HG02870 (cell line): ENCODE data around the gene DCAF8.
A peak's percentile ranks its signal among the peaks of the same experiment; 100 is the strongest.

ENCODE experiments used
- ATAC-seq: cut with Tn5 transposase; IDR thresholded peaks from one replicate; pipeline ENCODE4 v1.9.1; 2021; ENCODE audit warnings: mild to moderate bottlenecking, moderate library complexity; ENCODE audit not compliant: unreplicated experiment

DCAF8 gene

DNA sequence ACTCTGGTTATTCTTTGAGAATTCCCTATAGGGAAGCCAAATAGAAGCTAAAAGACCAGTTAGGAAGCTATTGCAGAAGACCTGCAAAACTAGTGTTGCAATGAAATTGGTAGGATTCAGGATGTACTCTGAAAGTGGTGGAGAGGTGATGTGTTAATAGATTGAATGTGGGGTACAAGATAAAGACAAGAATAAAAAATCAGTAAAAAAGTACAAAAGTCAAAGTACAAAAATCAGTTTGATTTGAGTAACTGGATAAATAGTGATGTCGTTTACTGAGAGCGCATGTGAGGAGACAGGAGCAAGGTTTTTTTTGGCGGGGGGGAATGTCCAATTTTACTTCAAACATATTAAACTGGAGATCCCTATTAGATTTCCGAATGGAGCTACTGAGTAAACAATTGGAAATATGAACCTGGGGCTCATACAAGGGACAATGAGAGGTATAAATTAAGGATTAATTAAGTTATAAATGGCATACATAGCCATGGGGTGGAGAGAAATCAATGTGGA is 2.5 kb upstream of the DCAF8 start:
- ATAC-seq = no peak

DNA sequence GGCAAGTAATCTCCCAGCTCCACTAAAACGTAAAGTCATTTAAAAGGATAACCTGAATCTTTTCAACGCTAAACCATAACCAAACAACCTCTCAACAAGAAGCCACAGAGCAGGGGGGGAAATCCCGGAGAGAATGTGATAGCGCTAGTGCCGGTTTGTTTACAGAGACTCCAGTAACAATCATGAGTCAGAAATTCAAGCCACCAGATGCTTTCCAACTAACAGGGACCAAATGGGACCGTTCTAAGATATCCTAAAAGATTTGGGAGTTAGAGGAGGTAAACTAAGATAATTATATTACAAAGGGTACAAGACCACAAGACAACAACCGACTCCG is 825 bp downstream of the DCAF8 start:
- ATAC-seq = peak; percentile 39

DNA sequence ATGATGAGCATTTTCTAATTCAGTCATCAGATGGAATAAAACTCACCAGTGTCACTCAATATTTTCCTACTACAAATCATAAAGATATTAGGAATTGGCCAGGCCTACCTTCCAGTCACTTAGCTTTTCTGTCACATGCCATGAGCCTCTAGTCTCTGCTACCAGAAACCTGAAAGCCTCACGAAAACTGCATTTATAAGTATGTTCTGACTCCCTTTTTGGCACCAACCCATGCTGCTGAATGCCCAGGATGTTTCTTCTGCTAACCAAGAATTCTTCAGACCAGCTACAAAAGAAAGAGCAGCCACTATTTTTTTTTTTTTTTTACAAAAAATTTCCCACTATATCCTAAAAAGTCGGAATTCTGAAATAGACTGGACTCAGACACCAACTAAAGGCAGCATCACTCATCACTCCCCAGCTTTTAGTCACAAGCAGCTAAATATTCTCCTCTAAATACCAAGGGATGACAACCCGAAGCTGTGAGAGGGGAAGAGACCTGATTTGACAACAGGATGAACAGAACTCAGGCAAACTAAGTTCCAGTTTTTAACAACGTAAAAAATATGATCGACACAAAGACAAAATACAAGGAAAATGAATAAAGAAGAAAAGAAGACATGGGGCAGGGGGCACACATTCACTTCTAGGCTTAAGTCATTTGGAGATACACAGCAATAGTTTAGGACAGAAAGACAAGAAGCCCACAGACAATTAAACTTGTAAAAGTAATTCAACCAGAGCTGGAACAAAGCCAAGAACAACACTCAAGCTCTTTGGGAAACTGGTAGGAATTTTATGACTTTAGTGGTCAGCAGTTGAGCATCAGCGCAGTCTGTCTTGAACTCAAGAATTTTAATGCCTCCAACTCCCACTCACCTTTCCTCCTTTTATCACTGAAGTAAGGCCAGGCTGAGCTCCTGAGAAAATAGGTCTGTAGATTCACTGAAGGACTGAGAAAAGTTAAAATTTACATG is 1.7 kb downstream of the DCAF8 start:
- no peak for ATAC-seq

DNA sequence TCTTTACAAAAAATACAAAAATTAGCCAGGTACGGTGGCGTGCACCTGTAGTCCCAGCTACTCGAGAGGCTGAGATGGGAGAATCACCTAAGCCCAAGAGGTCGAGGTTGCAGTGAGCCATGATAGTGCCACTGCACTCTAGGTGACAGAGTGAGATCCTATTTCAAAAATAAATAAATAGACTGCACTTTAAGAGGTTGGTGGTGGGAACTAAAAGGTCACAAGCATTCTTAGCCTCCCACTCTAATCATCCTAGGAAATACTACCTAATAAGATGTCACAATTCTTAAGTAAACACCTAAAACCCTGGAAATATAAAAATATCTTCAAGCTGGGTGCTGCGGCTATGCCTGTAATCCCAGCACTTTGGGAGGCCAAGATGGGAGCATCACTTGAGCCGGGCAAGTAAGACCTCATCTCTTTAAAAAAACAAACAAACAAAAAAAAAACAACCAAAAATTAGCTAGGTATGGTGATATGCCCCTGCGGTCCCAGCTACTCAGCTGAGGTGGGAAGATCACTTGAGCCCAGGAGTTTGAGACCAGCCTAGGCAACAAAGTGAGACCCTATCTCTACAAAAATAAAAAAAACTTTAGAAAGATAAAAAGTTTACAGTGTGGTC is 4.1 kb downstream of the DCAF8 start:
- no peak for ATAC-seq

DNA sequence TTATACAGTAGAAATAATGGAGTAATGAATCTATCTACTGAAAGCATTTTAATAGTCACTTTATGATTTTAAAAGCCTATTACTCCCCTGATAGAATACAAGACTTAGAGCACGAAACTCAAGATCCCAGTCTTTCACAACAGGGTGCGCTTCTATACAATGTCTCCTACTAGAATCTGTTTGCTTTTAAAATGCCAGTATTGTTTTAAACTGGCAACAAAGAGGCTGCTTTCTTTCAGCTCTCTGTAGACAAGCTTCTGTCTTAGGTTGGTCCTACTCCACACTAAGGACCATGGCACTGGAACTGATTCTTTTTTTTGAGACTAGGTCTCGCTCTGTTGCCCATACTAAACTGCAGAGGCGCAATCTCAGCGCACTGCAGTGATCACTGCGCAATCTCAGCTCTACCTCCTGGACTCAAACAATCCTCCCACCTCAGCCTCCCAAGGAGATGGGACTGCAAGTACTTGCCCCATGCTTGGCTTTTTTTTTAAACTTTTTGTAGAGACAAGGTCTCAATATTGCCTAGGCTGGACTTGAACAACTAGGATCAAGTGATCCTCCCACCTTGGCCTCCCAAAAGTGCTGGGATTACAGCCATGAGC is 4.8 kb downstream of the DCAF8 start:
- no peak for ATAC-seq

DNA sequence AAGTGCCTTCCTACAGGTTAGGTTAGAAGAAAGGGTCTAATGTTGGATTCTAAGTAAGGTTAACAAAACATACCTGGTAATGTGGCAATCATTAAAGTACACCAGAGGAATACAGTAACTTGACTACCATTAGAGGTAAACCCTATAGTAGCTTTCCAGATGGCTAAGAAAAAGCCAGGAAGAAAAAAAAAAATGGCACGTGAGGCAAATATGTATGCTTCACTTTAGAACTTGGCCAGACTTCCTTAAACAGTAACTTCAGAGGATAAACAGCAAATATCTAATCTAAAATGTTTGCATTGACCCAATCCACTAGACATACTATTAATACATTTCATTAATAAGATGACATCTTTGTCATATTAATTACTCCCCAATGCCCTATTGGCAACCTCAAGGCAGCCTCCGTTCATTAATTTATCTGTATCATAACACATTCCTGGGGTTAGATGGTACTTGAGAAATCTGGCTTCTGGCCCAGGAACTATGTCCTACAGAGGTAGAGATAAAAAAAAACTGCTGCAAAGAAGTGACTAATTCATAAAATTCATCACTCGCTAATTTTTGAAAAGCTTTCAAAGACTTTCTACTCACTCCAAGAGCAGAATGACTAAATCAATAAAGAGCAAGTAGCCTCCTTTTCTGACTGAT is 5.8 kb downstream of the DCAF8 start:
- ATAC-seq = no peak

DNA sequence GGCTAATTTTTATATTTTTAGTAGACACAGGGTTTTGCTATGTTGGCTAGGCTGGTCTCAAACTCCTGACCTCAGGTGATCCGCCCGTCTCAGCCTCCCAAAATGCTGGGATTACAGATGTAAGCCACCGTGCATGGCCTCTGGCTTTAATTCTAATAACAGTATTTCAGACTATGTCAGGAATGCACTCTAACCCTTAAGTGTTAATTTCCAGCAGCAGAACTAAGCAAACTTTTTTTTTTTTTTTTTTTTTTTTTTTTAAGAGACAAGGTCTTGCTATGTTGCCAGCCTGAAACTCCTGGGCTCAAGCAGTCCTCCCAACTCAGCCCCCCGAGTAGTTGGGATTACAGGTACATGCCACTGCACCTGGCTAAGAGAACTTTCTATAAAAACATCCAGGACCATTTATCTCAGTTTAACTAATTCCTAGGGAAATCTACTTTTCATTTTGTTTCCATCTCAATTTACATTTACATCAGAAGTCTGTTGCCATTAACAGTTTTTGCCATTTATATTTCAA is 6.5 kb downstream of the DCAF8 start:
- ATAC-seq = no peak

DNA sequence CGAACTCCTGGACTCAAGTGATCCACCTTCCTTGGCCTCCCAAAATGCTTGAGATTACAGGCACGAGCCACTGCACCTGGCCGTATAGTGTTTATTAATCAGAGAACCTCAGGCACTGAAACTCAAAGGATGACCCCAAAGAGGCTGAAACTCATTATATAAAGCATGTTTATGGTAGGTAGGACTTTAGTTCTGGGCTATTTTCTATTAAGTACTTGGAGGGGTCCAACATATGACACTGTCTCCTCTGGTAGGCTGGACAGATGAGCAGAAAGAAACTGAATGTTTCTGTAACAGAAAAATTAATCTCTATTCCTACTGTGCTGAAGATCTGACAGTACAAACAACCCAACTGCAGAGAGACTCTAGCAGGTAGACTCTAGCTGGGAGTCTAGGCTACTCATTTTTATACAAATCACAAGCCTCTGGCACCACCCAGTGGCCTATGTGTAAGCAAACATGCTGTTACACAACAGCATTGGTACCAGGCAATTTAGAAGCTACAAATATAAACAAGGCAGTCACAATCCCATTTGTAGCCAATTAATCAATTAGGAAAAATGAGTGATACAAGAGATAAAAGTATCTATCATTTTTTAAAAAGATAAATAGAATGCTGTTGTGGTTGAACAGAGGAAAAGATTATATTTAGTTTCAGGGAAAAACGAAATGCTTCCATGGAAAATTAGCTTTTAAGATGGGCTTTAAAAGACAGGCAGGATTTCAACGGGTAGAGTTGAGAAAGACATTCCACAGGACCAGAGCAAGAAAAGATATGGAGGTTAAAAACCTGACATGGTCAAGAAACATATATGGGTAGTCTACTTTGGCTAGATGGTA is 10.4 kb downstream of the DCAF8 start:
- peak; percentile 55 for ATAC-seq

DNA sequence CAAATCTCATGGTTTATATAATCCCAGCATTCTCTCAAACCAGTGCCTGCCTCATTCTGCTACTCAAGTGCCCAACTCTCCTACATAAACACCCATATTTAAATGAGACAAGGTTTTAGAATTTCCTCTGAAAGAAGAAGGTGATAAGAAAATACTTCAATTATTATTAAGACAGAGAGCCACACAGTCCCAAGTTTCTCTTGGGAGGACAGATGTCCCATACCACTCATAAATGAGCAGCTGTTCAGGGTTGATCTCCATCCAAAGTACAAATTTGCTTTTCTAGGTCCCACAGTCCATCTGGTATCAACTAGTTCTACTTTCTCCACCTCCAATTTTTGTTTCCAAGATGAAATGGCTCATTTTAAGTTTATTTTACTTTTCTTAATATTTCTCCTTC is 11.3 kb downstream of the DCAF8 start:
- ATAC-seq = no peak

DNA sequence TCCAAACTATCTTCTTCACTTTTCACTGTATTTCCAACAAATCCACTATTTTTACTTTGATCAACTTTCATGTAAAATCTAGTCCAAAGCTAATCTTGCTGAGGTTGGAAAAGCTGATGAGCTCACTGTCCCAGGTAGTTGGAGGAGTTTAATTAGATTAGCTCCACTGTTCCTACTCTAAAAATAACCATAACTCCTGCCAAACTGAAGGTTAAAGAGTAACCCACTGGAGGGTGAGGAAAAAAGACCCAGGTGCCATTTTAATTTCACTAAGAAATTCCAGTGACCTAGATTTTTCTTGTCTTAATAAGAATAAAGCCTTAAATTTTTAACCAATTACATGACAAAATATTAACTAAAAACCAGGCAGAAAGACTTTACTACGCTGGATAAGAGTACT is 15.3 kb downstream of the DCAF8 start:
- no peak for ATAC-seq

DNA sequence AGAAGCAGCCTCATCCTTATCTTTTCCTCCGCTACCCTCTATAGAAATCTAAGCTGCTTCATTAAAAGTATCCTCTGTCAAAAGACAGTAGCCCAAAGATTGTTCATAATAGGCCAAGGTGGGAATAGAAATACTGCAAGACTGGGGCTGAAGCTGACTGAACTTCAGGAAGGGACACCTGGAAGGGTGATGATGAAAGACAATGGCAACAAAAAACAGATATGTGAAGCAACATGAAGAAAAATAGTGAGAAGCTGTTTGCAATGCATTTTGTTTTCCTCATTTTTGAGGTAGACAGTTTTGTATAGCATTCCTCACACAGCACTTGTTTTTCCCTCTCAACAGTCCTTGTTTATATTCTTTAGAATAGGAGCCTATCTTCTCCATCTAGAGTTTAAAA is 16.9 kb downstream of the DCAF8 start:
- ATAC-seq = no peak

DNA sequence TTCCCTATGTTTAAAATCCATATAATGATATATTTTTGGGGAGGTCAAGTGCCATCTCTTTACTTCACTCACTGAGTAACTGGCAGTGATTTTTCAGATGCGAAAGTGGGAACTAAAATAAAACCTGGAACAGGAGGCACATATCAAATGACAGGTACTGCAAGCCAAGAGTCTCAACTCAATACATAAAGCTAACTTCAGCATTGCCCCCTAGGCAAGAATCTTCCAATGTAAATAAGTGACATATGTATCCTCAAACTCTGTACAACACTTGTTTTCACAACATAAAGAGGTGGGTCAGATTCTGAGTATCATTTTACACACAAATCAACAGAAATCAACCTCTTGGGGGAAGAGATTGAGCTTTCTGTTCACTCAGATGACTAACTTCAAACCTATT is 18.1 kb downstream of the DCAF8 start:
- ATAC-seq = no peak

DNA sequence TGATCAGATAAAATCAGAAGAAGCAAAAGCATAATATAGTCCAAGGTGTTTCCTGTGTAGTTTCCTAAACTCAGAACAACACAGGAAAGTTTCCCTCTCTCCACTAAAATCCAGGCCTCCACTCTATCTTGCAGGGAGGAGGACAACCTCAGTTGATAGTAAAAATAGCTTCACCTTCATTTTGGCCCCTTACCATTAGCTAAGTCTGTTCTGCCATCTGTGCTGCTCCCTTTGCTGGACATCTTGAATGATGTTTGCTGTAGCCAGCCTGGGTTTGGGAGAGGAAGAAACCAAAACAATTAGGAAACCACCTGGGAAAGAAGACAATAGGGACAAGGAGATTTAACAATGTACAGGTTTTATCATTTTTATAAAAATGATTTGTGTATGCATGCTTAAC is 18.6 kb downstream of the DCAF8 start:
- ATAC-seq = no peak

DNA sequence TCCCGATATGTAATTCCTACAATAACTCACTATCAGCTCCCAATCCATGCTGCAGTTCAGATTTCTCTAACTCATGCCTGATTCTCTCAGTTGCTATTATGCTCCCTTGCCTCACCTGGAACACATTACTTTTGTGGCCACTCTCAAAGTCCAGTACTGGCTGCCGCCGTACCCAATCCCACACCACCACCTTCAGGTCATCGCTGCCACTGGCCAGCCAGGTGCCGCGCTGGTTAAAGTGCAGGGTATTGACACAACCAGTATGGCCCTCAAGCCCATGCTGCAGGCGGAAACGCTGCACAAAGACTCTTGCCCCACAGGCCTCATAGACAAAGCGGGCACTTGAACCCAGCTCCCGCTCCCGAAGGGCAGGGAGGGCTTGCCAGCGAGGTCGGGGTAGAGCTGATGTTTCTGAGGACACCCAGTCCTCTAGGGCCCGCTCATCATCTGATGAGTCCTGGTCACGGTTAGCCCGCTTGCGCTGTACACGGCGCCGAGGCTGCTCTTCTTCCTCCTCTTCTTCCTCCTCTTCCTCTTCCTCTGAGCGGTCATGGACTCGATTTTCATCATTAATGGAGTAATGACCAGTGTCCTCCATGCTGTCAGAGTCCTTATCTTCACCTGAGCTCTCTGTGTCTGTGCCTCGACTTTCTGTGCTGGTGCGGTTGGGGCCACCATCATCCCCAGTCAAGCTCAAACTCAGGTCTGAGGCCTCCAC is 22.6 kb downstream of the DCAF8 start:
- no peak for ATAC-seq

DNA sequence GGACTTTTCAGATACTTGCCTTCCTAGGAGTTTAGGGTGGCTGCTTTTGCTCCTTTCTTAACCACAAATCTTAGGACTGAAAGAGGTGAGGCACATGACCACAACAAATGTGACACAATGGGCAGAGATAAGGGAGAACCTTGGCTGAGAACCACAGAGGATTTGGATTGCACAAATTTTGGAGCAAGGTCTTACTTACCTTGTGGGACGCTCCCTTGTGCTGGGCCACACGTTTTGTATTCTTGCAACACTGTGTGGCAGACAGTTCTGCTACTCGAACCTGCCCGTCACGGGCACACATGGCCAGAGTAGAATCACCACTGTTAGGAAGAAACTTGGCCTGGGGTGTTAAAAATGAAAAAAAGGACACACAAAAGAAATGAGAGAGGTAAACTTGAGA is 23.9 kb downstream of the DCAF8 start:
- no peak for ATAC-seq

DNA sequence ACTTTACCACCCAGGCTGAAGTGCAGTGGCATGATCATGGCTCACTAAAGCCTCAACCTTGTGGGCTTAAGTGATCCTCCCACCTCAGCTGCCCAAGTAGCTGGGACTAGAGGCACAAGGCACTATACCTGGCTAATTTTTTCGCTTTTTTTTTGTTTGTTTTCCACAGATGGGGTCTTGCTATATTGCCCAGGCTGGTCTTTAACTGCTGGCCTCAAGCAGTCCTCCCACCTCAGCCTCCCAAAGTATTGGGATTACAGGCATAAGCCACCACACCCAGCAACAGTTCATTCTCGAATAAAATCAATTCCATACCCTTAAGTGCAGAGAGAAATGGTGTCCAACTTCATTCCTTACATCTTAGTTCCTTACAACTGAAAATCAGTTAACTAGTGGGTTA is 24.8 kb downstream of the DCAF8 start:
- no peak for ATAC-seq

DNA sequence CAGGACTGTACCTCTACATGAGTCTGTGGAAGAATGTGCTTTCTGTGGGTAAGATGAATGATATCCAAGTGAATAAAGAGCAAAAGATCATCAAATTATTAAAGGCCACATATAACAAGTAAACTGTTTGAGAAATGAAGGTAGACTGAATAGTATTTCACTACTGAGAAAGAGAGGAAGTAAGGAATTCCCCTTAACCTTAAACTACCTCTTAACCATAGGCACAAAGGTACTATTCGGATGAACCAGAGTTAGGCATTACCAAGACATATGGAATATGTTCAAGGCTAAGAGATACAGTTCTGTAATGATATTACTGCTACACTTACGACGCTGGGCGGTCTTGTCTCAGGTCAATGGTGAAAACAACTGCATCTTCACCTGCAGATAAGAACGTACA is 25.5 kb downstream of the DCAF8 start:
- ATAC-seq = no peak

DNA sequence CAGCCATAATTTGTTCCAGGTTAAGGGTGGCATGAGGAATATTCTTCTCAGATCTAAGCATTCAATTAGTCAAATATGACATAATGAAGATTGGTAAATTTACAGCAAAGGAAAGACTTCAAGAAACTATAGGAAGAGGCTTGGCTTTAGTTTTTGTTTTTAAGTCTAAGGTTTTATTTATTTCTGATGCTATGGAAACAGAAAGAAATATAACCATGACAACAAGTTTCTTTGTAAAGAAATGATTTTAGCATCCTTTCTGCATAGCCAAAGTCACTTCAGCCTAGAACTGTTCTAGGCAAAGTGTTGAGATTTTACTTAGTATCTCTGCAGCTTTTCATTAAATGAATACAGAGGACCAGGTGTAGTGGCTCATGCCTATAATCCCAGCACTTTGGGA is 29.4 kb downstream of the DCAF8 start:
- ATAC-seq = no peak

DNA sequence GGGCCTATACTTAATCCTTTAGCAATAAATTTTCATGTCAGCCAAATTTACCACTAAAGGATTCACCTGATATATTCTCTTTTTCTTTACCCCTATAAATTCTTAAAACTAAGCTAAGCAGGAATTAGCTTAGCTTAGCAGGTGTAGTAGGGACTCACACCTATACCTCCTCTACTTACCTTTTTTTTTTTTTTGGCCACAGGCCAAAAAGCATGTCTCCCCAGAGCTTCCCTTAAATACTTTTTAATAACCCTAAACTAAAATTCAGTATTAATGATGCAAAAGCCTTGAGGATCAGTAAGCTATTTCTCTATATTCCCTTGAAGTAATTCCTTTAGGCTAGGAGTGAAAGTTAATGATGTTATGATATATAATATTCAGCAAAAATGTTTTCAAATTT is 33.9 kb downstream of the DCAF8 start:
- ATAC-seq = no peak

DNA sequence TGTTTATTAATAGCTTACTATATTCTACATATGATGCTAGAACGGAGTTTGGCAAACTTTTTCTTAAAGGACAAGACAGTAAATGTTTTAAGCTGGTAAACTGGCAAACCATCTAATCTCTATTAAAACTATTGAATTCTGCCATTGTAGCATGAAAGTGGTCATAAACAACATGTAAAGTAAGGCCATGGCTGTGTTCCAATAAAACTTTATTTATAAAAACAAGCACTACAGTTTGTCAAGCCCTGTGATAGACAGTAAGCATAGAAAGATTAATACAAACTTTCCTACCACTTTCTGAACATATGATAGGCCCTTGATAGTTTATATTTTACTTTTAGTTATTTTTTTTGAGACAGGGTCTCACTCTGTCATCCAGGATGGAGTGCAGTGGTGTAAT is 34.8 kb downstream of the DCAF8 start:
- no peak for ATAC-seq
